ENCODE measurements around the gene SLC8B1. TPM values are rescaled to one million over a fixed set of nuclear protein-coding genes. Genes with fewer than 3 reads are reported as not detected.

The SLC8B1 gene
- 10 to 100 TPM; 13.2 to 19.4 (median 13.5) TPM for polyA plus RNA-seq (ENCODE audit: insufficient read length in 4 of 4)

- DNase-seq (ENCODE audit: low read depth in 4 of 4, low spot score in 3 of 4), result peak in 3 of 4 donors; percentile 56 to 70 (median 68)
Measured at GRCh38 chr12:113334786-113335539, at the start of gene SLC8B1. Gene SLC8B1, minus strand, starts transcription at chr12:113335109. Its CDS starts 2,231 bp downstream, at chr12:113332878.

- DNase-seq (ENCODE audit: low read depth in 4 of 4, low spot score in 3 of 4), result no peak
Measured at GRCh38 chr12:113382206-113382605, 47.3 kb upstream of the SLC8B1 start.

- no peak for DNase-seq (ENCODE audit: low read depth in 4 of 4, low spot score in 3 of 4)
Measured at GRCh38 chr12:113381220-113381619, 46.3 kb upstream of the SLC8B1 start.

GRCh38 chr12:113378291-113378690, 43.4 kb upstream of the SLC8B1 start:
- DNase-seq (ENCODE audit: low read depth in 4 of 4, low spot score in 3 of 4), result no peak

- DNase-seq (ENCODE audit: low read depth in 4 of 4, low spot score in 3 of 4), result no peak
Measured at GRCh38 chr12:113374823-113375428, 40.0 kb upstream of the SLC8B1 start.

DNA sequence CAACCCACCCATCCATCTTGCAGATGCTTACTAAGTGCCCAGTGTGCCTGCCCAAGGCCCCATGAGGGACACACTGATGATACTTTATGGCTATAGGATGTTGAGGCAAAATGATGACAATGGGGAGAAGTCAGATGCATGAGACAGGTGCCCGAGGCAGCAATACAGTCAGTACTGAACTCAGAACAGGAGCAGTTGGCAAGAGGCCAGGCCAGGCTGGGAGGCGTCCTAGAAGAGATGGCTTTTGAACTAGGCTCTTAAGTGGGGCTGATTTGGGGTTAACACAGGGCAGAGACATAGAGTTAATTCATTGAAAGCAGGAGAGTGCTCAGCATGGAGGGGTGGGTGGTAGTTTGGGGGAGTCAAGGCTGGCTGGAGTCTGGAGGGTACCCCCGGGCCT, 39.1 kb upstream of the SLC8B1 start:
- DNase-seq (ENCODE audit: low read depth in 4 of 4, low spot score in 3 of 4), result no peak

- DNase-seq (ENCODE audit: low read depth in 4 of 4, low spot score in 3 of 4), result no peak
Measured at GRCh38 chr12:113373440-113373839, 38.5 kb upstream of the SLC8B1 start.

GRCh38 chr12:113372371-113372770, 37.5 kb upstream of the SLC8B1 start:
- no peak for DNase-seq (ENCODE audit: low read depth in 4 of 4, low spot score in 3 of 4)

DNA sequence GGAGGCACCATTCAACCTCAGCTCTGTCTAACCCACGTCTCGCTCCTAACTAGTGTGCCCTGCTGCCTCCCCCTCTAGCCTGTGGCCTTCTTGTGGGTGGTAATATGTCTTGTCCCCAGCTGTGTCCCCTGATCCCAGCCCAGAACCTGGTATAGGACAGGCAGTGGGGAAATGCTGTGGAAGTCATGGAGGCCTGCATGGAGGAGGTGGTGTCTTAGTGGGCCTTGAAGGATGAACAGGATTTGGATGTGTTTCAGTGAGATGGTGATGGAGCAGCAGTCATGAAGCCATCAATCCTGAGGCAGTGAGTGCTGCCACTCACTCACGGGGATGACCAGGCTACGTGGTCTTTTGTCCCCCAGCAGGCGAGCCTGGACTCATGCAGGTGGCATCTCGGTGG, 36.9 kb upstream of the SLC8B1 start:
- no peak for DNase-seq (ENCODE audit: low read depth in 4 of 4, low spot score in 3 of 4)

DNA sequence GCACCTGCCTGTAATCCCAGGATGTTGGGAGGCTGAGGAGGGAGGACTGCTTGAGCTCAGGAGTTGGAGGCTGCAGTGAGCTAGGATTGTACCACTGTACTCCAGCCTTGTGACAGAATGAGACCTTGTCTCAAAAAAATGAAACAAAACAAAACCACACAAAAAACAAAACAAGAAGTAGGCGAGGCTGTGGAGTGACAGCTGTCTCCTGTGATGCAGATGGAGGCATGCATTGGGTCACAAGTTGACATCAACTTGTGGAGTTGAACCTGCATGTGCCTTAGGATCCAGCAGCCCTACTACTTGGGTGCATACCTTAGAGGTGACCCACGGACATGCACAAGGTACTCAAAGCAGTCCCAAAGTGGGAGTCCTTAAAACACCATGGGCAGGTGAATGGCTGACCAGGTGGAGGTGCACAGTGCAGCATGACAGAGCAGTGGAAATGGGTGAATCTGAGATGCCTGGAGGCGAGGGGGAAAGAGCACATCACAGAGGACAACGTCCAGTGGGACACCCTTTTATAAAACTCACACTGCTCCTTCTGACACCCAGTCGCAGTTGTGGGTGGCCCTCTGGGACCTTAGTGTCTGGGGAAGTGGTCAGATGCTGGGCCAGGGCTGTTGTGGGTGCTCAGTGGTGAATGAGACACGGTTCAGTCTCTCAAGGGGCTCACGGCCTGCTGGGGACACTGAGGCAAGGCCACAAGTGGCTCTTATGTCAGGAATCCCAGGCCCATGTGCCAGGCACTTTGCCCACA, 36.2 kb upstream of the SLC8B1 start:
- DNase-seq (ENCODE audit: low read depth in 4 of 4, low spot score in 3 of 4), result no peak

DNA sequence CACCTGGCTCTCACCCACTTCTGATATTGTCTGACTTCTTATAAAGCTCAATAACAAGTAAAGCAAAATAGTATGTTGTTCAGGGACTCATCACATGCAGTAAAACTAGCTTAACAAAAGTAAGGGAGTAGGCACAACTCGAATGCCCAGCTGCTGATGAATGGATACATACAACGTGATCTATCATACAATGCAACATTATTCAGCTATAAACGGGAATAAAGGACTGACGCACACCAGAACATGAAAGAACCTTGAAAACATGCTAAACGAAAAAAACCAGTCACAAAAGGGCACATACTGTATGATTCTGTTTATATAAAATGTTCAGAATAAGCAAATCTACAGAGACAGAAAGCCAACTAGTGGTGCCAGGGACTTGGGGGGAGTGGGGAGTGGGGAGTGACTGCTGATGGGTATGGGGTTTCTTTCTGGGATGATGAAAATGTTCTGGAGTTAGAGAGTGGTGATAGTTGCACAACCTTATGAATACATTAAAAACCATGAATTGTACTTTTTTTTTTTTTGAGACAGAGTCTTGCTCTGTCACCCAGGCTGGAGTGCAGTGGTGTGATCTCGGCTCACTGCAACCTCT, 34.6 kb upstream of the SLC8B1 start:
- DNase-seq (ENCODE audit: low read depth in 4 of 4, low spot score in 3 of 4), result no peak

GRCh38 chr12:113368331-113368730, 33.4 kb upstream of the SLC8B1 start:
- no peak for DNase-seq (ENCODE audit: low read depth in 4 of 4, low spot score in 3 of 4)

- DNase-seq (ENCODE audit: low read depth in 4 of 4, low spot score in 3 of 4), result no peak
Measured at GRCh38 chr12:113366827-113367226, 31.9 kb upstream of the SLC8B1 start.

GRCh38 chr12:113365639-113366395, 30.9 kb upstream of the SLC8B1 start:
- DNase-seq (ENCODE audit: low read depth in 4 of 4, low spot score in 3 of 4), result no peak

DNA sequence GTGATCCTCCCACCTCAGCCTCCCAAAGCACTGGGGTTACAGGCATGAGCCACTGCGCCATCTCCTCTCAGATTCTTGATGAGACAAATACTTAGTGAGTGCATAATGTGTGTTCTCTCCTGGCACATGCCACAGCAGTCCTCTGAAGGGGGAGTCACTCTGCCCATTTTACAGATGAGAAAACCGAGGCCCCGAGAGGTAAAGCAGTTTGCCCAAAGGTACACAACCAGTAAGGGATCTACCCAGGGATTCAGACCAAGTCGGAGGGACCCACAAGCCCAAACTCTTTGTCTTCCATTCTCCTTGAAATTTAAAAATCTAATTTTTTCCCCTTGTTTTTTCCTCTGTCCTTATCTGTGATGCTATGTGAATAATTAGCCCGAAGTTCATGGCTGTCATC, 29.8 kb upstream of the SLC8B1 start:
- DNase-seq (ENCODE audit: low read depth in 4 of 4, low spot score in 3 of 4), result no peak

GRCh38 chr12:113361574-113362370, 26.9 kb upstream of the SLC8B1 start:
- no peak for DNase-seq (ENCODE audit: low read depth in 4 of 4, low spot score in 3 of 4)

GRCh38 chr12:113359939-113360748, 25.2 kb upstream of the SLC8B1 start:
- DNase-seq (ENCODE audit: low read depth in 4 of 4, low spot score in 3 of 4), result no peak

- DNase-seq (ENCODE audit: low read depth in 4 of 4, low spot score in 3 of 4), result no peak
Measured at GRCh38 chr12:113359133-113359938, 24.4 kb upstream of the SLC8B1 start.
